ENCODE data around the gene ALMS1. TPM values are rescaled to one million over a fixed set of nuclear protein-coding genes. Genes with fewer than 3 reads are reported as not detected.

The ALMS1 gene
- polyA plus RNA-seq, 1 donor (not counting 4 experiments of a cell fraction or from before 2014, with no cell fraction given): 4.4 TPM

DNA sequence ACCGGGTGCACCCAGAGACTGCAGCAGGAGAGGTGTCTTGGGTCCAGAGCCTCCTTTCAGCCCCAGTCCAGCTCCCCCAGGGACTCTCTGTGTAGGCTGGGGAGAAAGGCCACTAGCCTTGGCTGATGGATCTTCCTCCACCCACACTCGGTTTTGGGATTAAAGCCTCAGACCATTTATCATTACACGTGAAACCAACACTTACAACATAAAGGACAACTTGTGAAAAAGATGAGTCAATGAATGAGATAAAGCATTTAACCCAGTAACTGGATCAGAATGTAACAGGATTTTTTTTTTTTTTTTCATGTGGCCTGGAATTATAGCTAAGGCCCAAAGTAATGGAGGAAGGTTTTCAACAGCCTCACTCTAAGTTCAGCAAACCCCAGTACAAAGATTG, 224.5 kb downstream of the ALMS1 start:
- H3K9ac ChIP-seq (ENCODE audit: control insufficient read depth, extremely low read depth, insufficient read depth, low read length): no peak overlapping the region
- no peaks in the 10 kb centered on the region for H3K9me3 ChIP-seq (ENCODE audit: control insufficient read depth, low read depth, low read length)
- TF ChIP-seq EZH2 (IDR thresholded peaks at IDR 0.05; ENCODE audit: low read length) (no peak), CTCF (optimal IDR thresholded peaks at IDR 0.05 in 1 of 3, IDR thresholded peaks at IDR 0.05 in 1 of 3, conservative IDR thresholded peaks at IDR 0.05 in 1 of 3; ENCODE audit: extremely low read depth in 1 of 3, insufficient read depth in 2 of 3, low read length in 3 of 3) (no peak)
- H3K4me2 ChIP-seq (ENCODE audit: control insufficient read depth, extremely low read depth, insufficient read depth, low read depth, low read length): no peak overlapping the region
- DNase-seq (ENCODE audit: low read depth, low spot score): no peak
- H2AFZ ChIP-seq (ENCODE audit: control insufficient read depth, low read length): no peak overlapping the region
- H3K9me1 ChIP-seq (ENCODE audit: control insufficient read depth, extremely low read depth, insufficient read depth, low read length): no peaks in the 10 kb centered on the region
- no peak for FAIRE-seq
- H3K4me1 ChIP-seq (ENCODE audit: control insufficient read depth, extremely low read depth, insufficient read depth, low read length): no peaks in the 10 kb centered on the region
- H3K36me3 ChIP-seq (ENCODE audit: control insufficient read depth in 2 of 2, extremely low read depth in 1 of 2, insufficient read depth in 2 of 2, low read length in 2 of 2): no peaks in the 10 kb centered on the region
- no peak overlapping the region for H3K4me3 ChIP-seq (ENCODE audit: control insufficient read depth in 2 of 3, extremely low read depth in 1 of 3, insufficient read depth in 2 of 3, low read depth in 1 of 3, low read length in 3 of 3)
- H4K20me1 ChIP-seq (ENCODE audit: control insufficient read depth, extremely low read depth, insufficient read depth, low read length): no peaks in the 10 kb centered on the region
- dilution Hi-C loops (cut with MboI; ENCODE audit: extremely low pct_ligation_motif_present, low sequenced_read_pairs): no loop called here
- H3K27me3 ChIP-seq (ENCODE audit: control insufficient read depth, extremely low read depth, insufficient read depth, low read length): no peaks in the 10 kb centered on the region
- H3K79me2 ChIP-seq (ENCODE audit: control insufficient read depth, insufficient read depth, low read length): no peaks in the 10 kb centered on the region
- no peak overlapping the region for H3K27ac ChIP-seq (ENCODE audit: control insufficient read depth, insufficient read depth, low read length)

DNA sequence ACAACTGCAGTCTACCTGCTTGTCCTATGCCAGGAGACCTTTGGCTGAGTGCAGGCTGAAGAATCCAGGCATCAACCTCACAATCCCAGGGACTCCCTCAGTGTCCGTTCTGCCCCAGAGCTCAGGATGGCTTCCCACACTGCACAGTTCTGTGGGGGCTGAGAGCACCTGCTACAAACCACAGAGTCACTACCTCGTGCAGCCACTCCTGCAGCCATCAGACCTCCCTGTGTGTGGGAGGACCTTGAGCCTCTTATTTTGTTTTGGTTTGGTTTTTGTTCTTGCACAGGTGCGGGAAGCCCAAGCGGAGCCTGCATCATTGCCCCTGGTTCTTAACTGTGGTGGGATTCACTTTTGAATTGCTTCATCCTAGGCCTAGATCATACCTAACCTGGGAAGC, 225.6 kb downstream of the ALMS1 start:
- H3K4me2 ChIP-seq (ENCODE audit: control insufficient read depth, extremely low read depth, insufficient read depth, low read depth, low read length): no peak overlapping the region
- no peak for DNase-seq (ENCODE audit: low read depth, low spot score)
- dilution Hi-C loops (cut with MboI; ENCODE audit: extremely low pct_ligation_motif_present, low sequenced_read_pairs): no loop called here
- no peaks in the 10 kb centered on the region for H3K9me1 ChIP-seq (ENCODE audit: control insufficient read depth, extremely low read depth, insufficient read depth, low read length)
- no peak overlapping the region for H2AFZ ChIP-seq (ENCODE audit: control insufficient read depth, low read length)
- FAIRE-seq: no peak
- no peaks in the 10 kb centered on the region for H3K27me3 ChIP-seq (ENCODE audit: control insufficient read depth, extremely low read depth, insufficient read depth, low read length)
- TF ChIP-seq EZH2 (IDR thresholded peaks at IDR 0.05; ENCODE audit: low read length) (no peak), CTCF (optimal IDR thresholded peaks at IDR 0.05 in 1 of 3, IDR thresholded peaks at IDR 0.05 in 1 of 3, conservative IDR thresholded peaks at IDR 0.05 in 1 of 3; ENCODE audit: extremely low read depth in 1 of 3, insufficient read depth in 2 of 3, low read length in 3 of 3) (no peak)
- no peaks in the 10 kb centered on the region for H3K9me3 ChIP-seq (ENCODE audit: control insufficient read depth, low read depth, low read length)
- H3K79me2 ChIP-seq (ENCODE audit: control insufficient read depth, insufficient read depth, low read length): no peaks in the 10 kb centered on the region
- no peak overlapping the region for H3K9ac ChIP-seq (ENCODE audit: control insufficient read depth, extremely low read depth, insufficient read depth, low read length)
- H3K36me3 ChIP-seq (ENCODE audit: control insufficient read depth in 2 of 2, extremely low read depth in 1 of 2, insufficient read depth in 2 of 2, low read length in 2 of 2): no peaks in the 10 kb centered on the region
- no peak overlapping the region for H3K4me3 ChIP-seq (ENCODE audit: control insufficient read depth in 2 of 3, extremely low read depth in 1 of 3, insufficient read depth in 2 of 3, low read depth in 1 of 3, low read length in 3 of 3)
- no peak overlapping the region for H3K27ac ChIP-seq (ENCODE audit: control insufficient read depth, insufficient read depth, low read length)
- no peaks in the 10 kb centered on the region for H3K4me1 ChIP-seq (ENCODE audit: control insufficient read depth, extremely low read depth, insufficient read depth, low read length)
- H4K20me1 ChIP-seq (ENCODE audit: control insufficient read depth, extremely low read depth, insufficient read depth, low read length): no peaks in the 10 kb centered on the region

Measured in keratinocyte (primary cell).